Body of pancreas (tissue), 4 donors: ENCODE measurements around the gene GGT1.

Experiments
- CTCF ChIP-seq, 7 experiments: fragments of 450-650 bp in 4 of 7; fragments of 200-600 bp in 3 of 7; sonication (generic) in 3 of 7; IDR thresholded peaks; one replicate each; pipeline ENCODE4 v1.5.1; 2016 to 2019; ENCODE audit warnings: antibody characterized with exemption in 7 of 7
- POLR2A ChIP-seq, 3 donors: fragments of 450-650 bp; IDR thresholded peaks; one replicate each; pipeline ENCODE4 v1.6.1; 2016; ENCODE audit warnings: antibody characterized with exemption in 3 of 3, mild to moderate bottlenecking in 2 of 3

- TF ChIP-seq CTCF (IDR thresholded peaks at IDR 0.05): no peak
- TF ChIP-seq POLR2A (IDR thresholded peaks at IDR 0.05): no peak
Measured at GRCh38 chr22:24567668-24568067, 35.3 kb upstream of the GGT1 start.
